Vagina (tissue), 2 donors: ENCODE results near the gene ANKRD28. TPM values are rescaled to one million over a fixed set of nuclear protein-coding genes. Genes with fewer than 3 reads are reported as not detected.

ENCODE experiments used
- DNase-seq, 2 donors: peaks; one replicate each; pipeline ENCODE4 v3.0.0-alpha.2; 2017; ENCODE audit errors: extremely low spot score in 2 of 2
- H3K27ac ChIP-seq: fragments of 200-600 bp; sonication (generic); one replicate; pipeline ENCODE4 v1.5.1; 2019
- H3K27me3 ChIP-seq: fragments of 200-600 bp; sonication (generic); one replicate; pipeline ENCODE4 v1.5.1; 2019
- H3K36me3 ChIP-seq, 2 donors: fragments of 200-600 bp; sonication (generic); one replicate each; pipeline ENCODE4 v1.5.1; 2017 to 2019
- H3K4me1 ChIP-seq: fragments of 200-600 bp; sonication (generic); one replicate; pipeline ENCODE4 v1.5.1; 2019
- H3K4me3 ChIP-seq, 2 donors: fragments of 200-600 bp; sonication (generic); 1 replicate in 1 of 2; 2 replicates in 1 of 2; pipeline ENCODE4 v1.5.1; 2016 to 2019
- H3K9me3 ChIP-seq: fragments of 200-600 bp; sonication (generic); one replicate; pipeline ENCODE4 v1.5.1; 2019
- CTCF ChIP-seq, 3 experiments: fragments of 450-650 bp in 2 of 3; fragments of 200-600 bp in 1 of 3; sonication (generic) in 1 of 3; IDR thresholded peaks; one replicate each; pipeline ENCODE4 v1.5.1; 2017 to 2019; ENCODE audit warnings: antibody characterized with exemption in 3 of 3, mild to moderate bottlenecking in 2 of 3, moderate library complexity in 2 of 3
- POLR2A ChIP-seq, 2 donors: fragments of 450-650 bp; IDR thresholded peaks; one replicate each; pipeline ENCODE4 v1.6.1; 2017; ENCODE audit warnings: antibody characterized with exemption in 2 of 2, mild to moderate bottlenecking in 2 of 2, moderate library complexity in 2 of 2
- POLR2AphosphoS5 ChIP-seq, 2 donors: sonication (generic); formaldehyde crosslinking; IDR thresholded peaks; one replicate each; pipeline ENCODE4 v1.9.0; 2017; ENCODE audit warnings: antibody characterized with exemption in 2 of 2, mild to moderate bottlenecking in 2 of 2, low read depth in 1 of 2; ENCODE audit not compliant: insufficient read depth in 1 of 2
- intact Hi-C: fragments of 100-400 bp; cut with DNase I; formaldehyde crosslinking; loops from one replicate; pipeline ENCODE4 v1.15.1; 2023
- total RNA-seq: library from RNA; depleted of rRNA; stranded (reverse); fragments of >200 nt; gene quantifications from one replicate; pipeline ENCODE4 v1.2.3, GENCODE V29; 2016

Gene ANKRD28
- total RNA-seq, 1 donor from 2014 or later, result 48.6 TPM

GRCh38 chr3:15664144-15664543 is 133.6 kb downstream of the ANKRD28 start:
- Histone ChIP-seq H3K36me3 (peaks cover 0 to 8% of the 10 kb centered on the region in 2 donors), H3K4me1 (no peaks in the 10 kb centered on the region), H3K9me3 (no peaks in the 10 kb centered on the region), H3K27ac (no peak overlapping the region), H3K27me3 (no peaks in the 10 kb centered on the region), H3K4me3 (no peak overlapping the region)
- DNase-seq, result no peak
- TF ChIP-seq CTCF (IDR thresholded peaks at IDR 0.05), result no peak
- no peak for TF ChIP-seq POLR2AphosphoS5 (IDR thresholded peaks at IDR 0.05; ENCODE audit: insufficient read depth in 1 of 2, low read depth in 1 of 2)
- no peak for TF ChIP-seq POLR2A (IDR thresholded peaks at IDR 0.05)
- intact Hi-C loops, result no loop called here

- H3K4me1 ChIP-seq, result no peaks in the 10 kb centered on the region
- no peak for DNase-seq
- intact Hi-C loops, result no loop called here
- no peak overlapping the region for H3K4me3 ChIP-seq
- no peaks in the 10 kb centered on the region for H3K36me3 ChIP-seq
- no peak overlapping the region for H3K27ac ChIP-seq
- H3K9me3 ChIP-seq, result peaks cover 4% of the 10 kb centered on the region
- no peaks in the 10 kb centered on the region for H3K27me3 ChIP-seq
- no peak for TF ChIP-seq CTCF (IDR thresholded peaks at IDR 0.05)
These were observed 137.5 kb downstream of the ANKRD28 start for GRCh38 chr3:15660055-15660935.

GRCh38 chr3:15659254-15659975 is 138.4 kb downstream of the ANKRD28 start:
- TF ChIP-seq CTCF (IDR thresholded peaks at IDR 0.05), result no peak
- TF ChIP-seq POLR2AphosphoS5 (IDR thresholded peaks at IDR 0.05; ENCODE audit: insufficient read depth in 1 of 2, low read depth in 1 of 2), result no peak
- TF ChIP-seq POLR2A (IDR thresholded peaks at IDR 0.05), result no peak
- H3K27me3 ChIP-seq, result no peaks in the 10 kb centered on the region
- H3K4me1 ChIP-seq, result no peaks in the 10 kb centered on the region
- peaks cover 6% of the 10 kb centered on the region for H3K9me3 ChIP-seq
- DNase-seq, result no peak
- intact Hi-C loops, result no loop called here
- no peaks in the 10 kb centered on the region for H3K36me3 ChIP-seq
- H3K4me3 ChIP-seq, result no peak overlapping the region
- no peak overlapping the region for H3K27ac ChIP-seq

GRCh38 chr3:15657016-15657415 is 140.8 kb downstream of the ANKRD28 start:
- intact Hi-C loops, result no loop called here

More at GRCh38 chr3:15657016-15657415, 140.8 kb downstream of the ANKRD28 start:
- no peaks in the 10 kb centered on the region for H3K36me3 ChIP-seq
- peaks cover 6% of the 10 kb centered on the region for H3K9me3 ChIP-seq
- no peak overlapping the region for H3K27ac ChIP-seq
- no peaks in the 10 kb centered on the region for H3K4me1 ChIP-seq
- no peak for DNase-seq
- H3K4me3 ChIP-seq, result no peak overlapping the region
- no peaks in the 10 kb centered on the region for H3K27me3 ChIP-seq
- TF ChIP-seq CTCF (IDR thresholded peaks at IDR 0.05), result no peak
- no peak for TF ChIP-seq POLR2A (IDR thresholded peaks at IDR 0.05)
- TF ChIP-seq POLR2AphosphoS5 (IDR thresholded peaks at IDR 0.05; ENCODE audit: insufficient read depth in 1 of 2, low read depth in 1 of 2), result no peak
